ENCODE measurements around the gene WDR3. TPM values are rescaled to one million over a fixed set of nuclear protein-coding genes. Genes with fewer than 3 reads are reported as not detected.

WDR3 gene
- total RNA-seq, 2 donors from 2014 or later, result 29.9 to 32.9 TPM

GRCh38 chr1:117930484-117930883 lies 945 bp downstream of the WDR3 start:
- no peaks in the 10 kb centered on the region for H3K27me3 ChIP-seq (ENCODE audit: control insufficient read depth, insufficient read depth, low read length, poor library complexity, severe bottlenecking)
- H3K4me3 ChIP-seq (ENCODE audit: low read length), result peak overlapping the region; percentile 92
- Mint-ChIP-seq H3K36me3 (ENCODE audit: low read depth) (peaks cover 6% of the 10 kb centered on the region), H3K4me1 (peaks cover 18% of the 10 kb centered on the region), H3K4me3 (peak overlapping the region; percentile 92), H3K9me3 (no peaks in the 10 kb centered on the region), H3K27me3 (ENCODE audit: insufficient read depth) (no peaks in the 10 kb centered on the region), H3K27ac (no peak overlapping the region)
- H3K9me3 ChIP-seq (ENCODE audit: control insufficient read depth, low read length), result no peaks in the 10 kb centered on the region
- no peak overlapping the region for H3K27ac ChIP-seq (ENCODE audit: low read depth, low read length)
- H3K4me1 ChIP-seq (ENCODE audit: control insufficient read depth, insufficient read depth, low read length), result no peaks in the 10 kb centered on the region
- 5 to 6% methylated on average over 6 of the region's 6 CpGs for WGBS, 2 experiments (ENCODE audit: insufficient coverage in 1 of 2, insufficient read length in 1 of 2)
- peak overlapping the region; percentile 41 for H3K9ac ChIP-seq (ENCODE audit: extremely low read depth, low read length, poor library complexity, severe bottlenecking)
- DNase-seq, result no peak
- H3K36me3 ChIP-seq (ENCODE audit: control insufficient read depth, insufficient read depth, low read length), result peaks cover 11% of the 10 kb centered on the region
- TF ChIP-seq CTCF (conservative IDR thresholded peaks at IDR 0.05), result no peak

- H3K27me3 Mint-ChIP-seq (ENCODE audit: insufficient read depth), result no peaks in the 10 kb centered on the region
- WGBS, 2 experiments (ENCODE audit: insufficient coverage in 1 of 2, insufficient read length in 1 of 2), result 82 to 94% methylated on average over 1 to 4 of the region's 4 CpGs
- no peak overlapping the region for H3K27ac ChIP-seq (ENCODE audit: low read depth, low read length)
- no peak overlapping the region for H3K4me3 ChIP-seq (ENCODE audit: low read length)
- H3K4me1 ChIP-seq (ENCODE audit: control insufficient read depth, insufficient read depth, low read length), result no peaks in the 10 kb centered on the region
- H3K9me3 ChIP-seq (ENCODE audit: control insufficient read depth, low read length), result no peaks in the 10 kb centered on the region
- no peak overlapping the region for H3K4me3 Mint-ChIP-seq
- H3K9ac ChIP-seq (ENCODE audit: extremely low read depth, low read length, poor library complexity, severe bottlenecking), result no peak overlapping the region
- H3K36me3 ChIP-seq (ENCODE audit: control insufficient read depth, insufficient read depth, low read length), result peaks cover 30% of the 10 kb centered on the region
- no peak overlapping the region for H3K27ac Mint-ChIP-seq
- H3K36me3 Mint-ChIP-seq (ENCODE audit: low read depth), result peaks cover 6% of the 10 kb centered on the region
- peaks cover 13% of the 10 kb centered on the region for H3K4me1 Mint-ChIP-seq
- H3K27me3 ChIP-seq (ENCODE audit: control insufficient read depth, insufficient read depth, low read length, poor library complexity, severe bottlenecking), result no peaks in the 10 kb centered on the region
- no peak for TF ChIP-seq CTCF (conservative IDR thresholded peaks at IDR 0.05)
- no peaks in the 10 kb centered on the region for H3K9me3 Mint-ChIP-seq
- no peak for DNase-seq
Measured at GRCh38 chr1:117932576-117932975, 3.0 kb downstream of the WDR3 start.

GRCh38 chr1:117933769-117934168 lies 4.2 kb downstream of the WDR3 start:
- Histone ChIP-seq H3K9me3 (ENCODE audit: control insufficient read depth, low read length) (no peaks in the 10 kb centered on the region), H3K27ac (ENCODE audit: low read depth, low read length) (no peak overlapping the region), H3K4me1 (ENCODE audit: control insufficient read depth, insufficient read depth, low read length) (no peaks in the 10 kb centered on the region), H3K4me3 (ENCODE audit: low read length) (no peak overlapping the region), H3K27me3 (ENCODE audit: control insufficient read depth, insufficient read depth, low read length, poor library complexity, severe bottlenecking) (no peaks in the 10 kb centered on the region), H3K36me3 (ENCODE audit: control insufficient read depth, insufficient read depth, low read length) (peaks cover 41% of the 10 kb centered on the region), H3K9ac (ENCODE audit: extremely low read depth, low read length, poor library complexity, severe bottlenecking) (no peak overlapping the region)
- H3K36me3 Mint-ChIP-seq (ENCODE audit: low read depth), result peaks cover 16% of the 10 kb centered on the region
- peaks cover 7% of the 10 kb centered on the region for H3K4me1 Mint-ChIP-seq
- 97% methylated on average over 2 of the region's 2 CpGs; no CpG with 5 or more reads in 1 of the 2 experiments for WGBS, 2 experiments (ENCODE audit: insufficient coverage in 1 of 2, insufficient read length in 1 of 2)
- no peak overlapping the region for H3K27ac Mint-ChIP-seq
- no peak overlapping the region for H3K4me3 Mint-ChIP-seq
- DNase-seq, result no peak
- H3K9me3 Mint-ChIP-seq, result no peaks in the 10 kb centered on the region
- H3K27me3 Mint-ChIP-seq (ENCODE audit: insufficient read depth), result no peaks in the 10 kb centered on the region
- no peak for TF ChIP-seq CTCF (conservative IDR thresholded peaks at IDR 0.05)
